ENCODE results near the gene MPV17L2.

DNA sequence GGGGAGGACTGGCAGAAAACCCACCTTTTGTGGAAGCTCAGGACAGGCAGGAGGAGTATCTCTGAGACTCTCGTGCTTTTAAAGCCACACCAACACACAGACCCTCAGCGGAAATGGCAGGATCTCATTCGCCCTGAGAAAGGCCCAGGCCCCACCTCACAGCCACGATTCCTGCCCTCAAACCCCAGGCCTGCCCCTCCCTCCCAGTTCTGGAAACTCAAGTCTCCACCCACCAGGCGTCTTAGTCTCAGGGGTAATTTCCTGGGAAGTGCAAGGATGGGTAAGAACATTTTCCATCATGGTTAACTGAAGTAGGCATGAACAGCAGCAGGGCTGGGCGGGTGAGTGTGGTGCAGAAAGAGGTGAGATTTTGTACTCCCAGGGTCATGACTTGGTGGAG, 41.2 kb downstream of the MPV17L2 start:
- TF ChIP-seq, protein P1, sequence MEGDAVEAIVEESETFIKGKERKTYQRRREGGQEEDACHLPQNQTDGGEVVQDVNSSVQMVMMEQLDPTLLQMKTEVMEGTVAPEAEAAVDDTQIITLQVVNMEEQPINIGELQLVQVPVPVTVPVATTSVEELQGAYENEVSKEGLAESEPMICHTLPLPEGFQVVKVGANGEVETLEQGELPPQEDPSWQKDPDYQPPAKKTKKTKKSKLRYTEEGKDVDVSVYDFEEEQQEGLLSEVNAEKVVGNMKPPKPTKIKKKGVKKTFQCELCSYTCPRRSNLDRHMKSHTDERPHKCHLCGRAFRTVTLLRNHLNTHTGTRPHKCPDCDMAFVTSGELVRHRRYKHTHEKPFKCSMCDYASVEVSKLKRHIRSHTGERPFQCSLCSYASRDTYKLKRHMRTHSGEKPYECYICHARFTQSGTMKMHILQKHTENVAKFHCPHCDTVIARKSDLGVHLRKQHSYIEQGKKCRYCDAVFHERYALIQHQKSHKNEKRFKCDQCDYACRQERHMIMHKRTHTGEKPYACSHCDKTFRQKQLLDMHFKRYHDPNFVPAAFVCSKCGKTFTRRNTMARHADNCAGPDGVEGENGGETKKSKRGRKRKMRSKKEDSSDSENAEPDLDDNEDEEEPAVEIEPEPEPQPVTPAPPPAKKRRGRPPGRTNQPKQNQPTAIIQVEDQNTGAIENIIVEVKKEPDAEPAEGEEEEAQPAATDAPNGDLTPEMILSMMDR (IDR thresholded peaks at IDR 0.05; ENCODE audit: low read length): no peak
- no peak for TF ChIP-seq EZH2 (optimal IDR thresholded peaks at IDR 0.05; ENCODE audit: low read depth, low read length)

Data from MM.1S (cell line).